CD4-positive, alpha-beta T cell treated with Interleukin-1 beta for 1 hour (primary cell): Measurements from ENCODE around the gene NEU2.
"Not testable (repeated sequence)": the region's sequence is repeated elsewhere in the genome, so short reads cannot be mapped to it uniquely, and the experiment has no call there.

Experiments
- DNase-seq, 2 donors: peaks; one replicate each; pipeline ENCODE4 v3.0.0-alpha.2; 2020 to 2022

Gene NEU2

DNA sequence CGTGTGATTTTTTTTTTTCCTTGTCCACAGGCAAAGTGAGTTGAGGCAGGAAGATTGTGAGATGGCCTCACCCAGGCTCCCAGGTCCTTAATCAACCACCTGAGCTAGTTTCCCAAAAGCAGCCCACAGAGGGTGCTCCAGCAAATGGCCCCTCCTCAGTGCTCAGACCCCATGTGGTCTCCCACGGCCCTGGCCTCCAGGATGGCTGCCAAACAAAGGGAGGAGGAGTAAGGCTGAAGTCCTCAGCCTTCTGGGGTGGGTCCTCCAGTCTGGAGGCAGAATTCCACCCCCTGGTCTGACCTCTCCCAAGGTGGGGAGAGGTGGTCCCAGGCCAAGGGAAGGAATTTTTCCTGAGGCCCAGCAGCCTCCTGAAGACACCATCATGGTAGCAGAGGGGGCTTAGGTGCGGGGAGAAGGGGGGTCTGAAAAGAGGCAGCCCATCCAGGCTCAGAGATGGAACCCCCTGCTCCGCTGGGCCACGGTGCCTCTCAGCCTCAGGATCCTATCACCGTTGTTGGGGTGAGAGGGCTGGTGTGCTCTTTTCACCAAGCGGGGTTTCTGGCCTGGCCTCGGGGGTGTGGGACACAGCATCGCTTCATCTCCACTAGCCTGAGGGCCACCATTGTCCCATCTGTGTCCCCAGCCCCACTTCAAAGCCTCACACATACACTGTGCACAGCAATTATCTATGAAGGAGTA lies 21.8 kb upstream of the NEU2 start:
- DNase-seq: no peak

DNA sequence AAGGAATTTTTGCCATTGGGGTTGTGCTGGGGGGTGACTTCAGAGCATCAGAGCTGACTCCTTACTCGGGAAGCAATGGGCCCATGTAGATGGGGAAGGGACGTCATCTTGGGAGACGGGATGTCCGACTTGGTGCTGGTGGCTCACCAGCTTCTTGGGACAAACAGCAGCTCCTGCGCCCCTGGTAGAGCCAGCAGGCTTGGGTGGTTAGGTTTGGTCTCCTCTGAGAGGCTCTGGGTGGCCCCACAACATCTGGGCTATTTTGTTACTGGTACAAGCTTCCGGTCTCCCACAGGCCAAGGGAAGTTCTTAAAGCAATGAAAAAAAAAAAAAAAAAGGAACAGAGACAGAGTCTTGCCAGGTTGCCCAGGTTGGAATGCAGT lies 21.2 kb upstream of the NEU2 start:
- no peak for DNase-seq

- DNase-seq: no peak
Measured at GRCh38 chr2:233011702-233012131, 20.8 kb upstream of the NEU2 start.

- DNase-seq: no peak
Measured at GRCh38 chr2:233012301-233012971, 20.0 kb upstream of the NEU2 start.

DNA sequence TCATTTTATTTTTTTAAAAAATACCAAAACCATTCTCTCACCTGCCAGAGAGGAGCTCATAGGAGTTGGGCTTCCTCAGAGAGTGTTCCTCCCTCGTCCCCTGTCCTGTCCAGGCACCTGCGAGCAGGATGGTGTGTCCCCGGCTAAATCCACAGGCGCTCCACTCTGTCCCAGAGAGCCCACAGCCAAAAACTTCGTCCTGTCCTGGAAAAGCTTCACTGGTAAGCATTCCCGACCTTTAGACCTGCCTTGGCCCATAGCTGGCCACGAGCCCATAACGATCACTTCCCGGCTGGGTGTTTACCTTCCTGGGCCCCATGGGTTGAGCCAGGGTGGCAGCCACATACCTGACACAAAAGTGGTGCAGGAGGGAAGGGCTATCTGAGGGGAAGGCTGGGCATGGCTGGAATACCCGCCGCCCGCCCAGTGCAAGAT lies 19.4 kb upstream of the NEU2 start, which contains the start of gene NGEF:
TSS of gene NGEF (minus strand) at position 230 of the 435 bp plus-strand sequence. CDS start 38,366 bp downstream, outside the sequence.
- no peak for DNase-seq

DNA sequence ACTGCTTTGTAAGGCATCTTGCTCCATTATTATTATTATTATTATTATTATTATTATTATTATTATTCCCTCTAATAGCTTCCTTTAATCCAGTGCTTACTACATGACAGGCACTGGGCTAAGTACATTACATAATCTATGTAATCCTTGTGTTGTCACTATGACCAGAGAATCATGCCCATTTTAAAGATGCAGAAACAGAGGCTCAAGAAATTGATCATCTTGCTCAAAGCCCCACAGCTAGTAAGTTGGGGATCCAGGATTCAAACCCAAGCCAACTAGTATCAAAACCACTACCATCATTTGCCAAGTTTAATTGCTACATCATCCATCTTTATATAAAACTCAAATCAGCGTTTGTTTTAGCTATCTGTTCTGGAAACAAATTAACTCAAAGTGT lies 18.8 kb upstream of the NEU2 start:
- no peak for DNase-seq

GRCh38 chr2:233015019-233015645 lies 17.3 kb upstream of the NEU2 start:
- no peak for DNase-seq

GRCh38 chr2:233017947-233018346 lies 14.5 kb upstream of the NEU2 start:
- no peak for DNase-seq

DNA sequence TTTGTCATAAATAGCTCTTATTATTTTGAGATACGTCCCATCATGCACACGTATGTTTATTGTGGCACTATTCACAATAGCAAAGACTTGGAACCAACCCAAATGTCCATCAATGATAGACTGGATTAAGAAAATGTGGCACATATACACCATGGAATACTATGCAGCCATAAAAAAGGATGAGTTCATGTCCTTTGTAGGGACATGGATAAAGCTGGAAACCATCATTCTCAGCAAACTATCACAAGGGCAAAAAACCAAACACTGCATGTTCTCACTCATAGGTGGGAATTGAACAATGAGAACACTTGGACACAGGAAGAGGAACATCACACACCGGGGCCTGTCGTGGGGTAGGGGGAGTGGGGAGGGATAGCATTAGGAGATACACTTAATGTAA lies 12.9 kb upstream of the NEU2 start:
- DNase-seq: not testable (repeated sequence)

DNA sequence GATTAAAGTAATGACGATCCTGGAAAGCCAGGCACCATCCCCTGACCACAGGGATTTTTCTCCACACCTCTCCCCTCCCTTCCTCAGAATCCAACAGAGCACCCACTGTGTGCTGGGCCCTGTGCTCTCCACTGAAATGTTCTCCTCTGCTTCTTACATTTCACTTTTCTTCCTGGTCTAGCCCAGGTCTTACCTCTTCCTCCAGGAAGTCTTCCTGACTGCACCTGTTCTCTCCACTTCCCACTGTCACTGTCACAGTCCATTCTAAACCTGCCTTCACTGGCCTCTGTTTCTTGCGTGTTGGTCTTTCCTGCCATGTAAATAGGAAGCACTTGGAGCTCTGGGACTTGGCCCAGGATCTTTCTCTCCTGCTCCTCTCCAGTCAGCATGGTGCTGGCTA lies 12.0 kb upstream of the NEU2 start:
- DNase-seq: no peak

GRCh38 chr2:233021771-233022170 lies 10.7 kb upstream of the NEU2 start:
- DNase-seq: no peak

DNA sequence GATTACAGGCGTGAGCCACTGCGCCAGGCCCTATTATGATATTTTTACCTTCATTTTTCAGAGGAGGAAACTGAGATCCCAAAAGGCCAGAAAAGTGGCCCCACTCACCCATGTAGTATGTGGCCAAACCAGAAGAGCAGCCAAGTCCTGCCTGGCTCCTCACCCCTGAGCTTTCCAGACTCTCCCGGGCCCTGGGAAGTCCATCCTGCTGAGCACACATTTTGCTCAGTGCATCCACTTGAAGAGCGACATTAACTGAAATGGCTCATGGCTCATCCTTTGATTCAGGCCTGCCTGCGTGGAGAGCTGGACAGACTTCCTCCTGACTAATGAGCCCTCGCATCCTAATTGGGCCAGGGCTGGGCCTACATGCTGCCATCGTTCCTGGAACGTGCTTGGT lies 9.9 kb upstream of the NEU2 start:
- no peak for DNase-seq

GRCh38 chr2:233023007-233023760 lies 9.3 kb upstream of the NEU2 start:
- no peak for DNase-seq

- no peak for DNase-seq
Measured at GRCh38 chr2:233023761-233024410, 8.6 kb upstream of the NEU2 start.

DNA sequence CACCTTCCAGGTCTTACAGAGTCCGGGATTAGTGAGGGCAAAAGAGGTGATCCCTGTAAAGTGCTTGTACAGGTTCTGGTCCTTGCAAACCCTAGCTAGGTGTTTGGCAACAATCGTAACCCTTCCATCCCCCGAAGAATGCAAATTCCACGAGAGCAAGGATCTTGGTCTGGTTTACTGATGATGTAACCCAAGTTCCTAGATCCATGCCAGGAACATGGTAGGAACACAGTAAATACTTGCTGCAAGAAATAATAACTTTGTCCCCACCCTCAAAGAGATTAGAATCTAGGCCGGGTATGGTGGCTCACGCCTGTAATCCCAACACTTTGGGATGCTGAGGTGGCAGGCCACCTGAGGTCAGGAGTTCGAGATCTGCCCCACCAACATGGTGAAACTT lies 6.8 kb upstream of the NEU2 start:
- DNase-seq: no peak

GRCh38 chr2:233026198-233026813 lies 6.2 kb upstream of the NEU2 start:
- no peak for DNase-seq

DNA sequence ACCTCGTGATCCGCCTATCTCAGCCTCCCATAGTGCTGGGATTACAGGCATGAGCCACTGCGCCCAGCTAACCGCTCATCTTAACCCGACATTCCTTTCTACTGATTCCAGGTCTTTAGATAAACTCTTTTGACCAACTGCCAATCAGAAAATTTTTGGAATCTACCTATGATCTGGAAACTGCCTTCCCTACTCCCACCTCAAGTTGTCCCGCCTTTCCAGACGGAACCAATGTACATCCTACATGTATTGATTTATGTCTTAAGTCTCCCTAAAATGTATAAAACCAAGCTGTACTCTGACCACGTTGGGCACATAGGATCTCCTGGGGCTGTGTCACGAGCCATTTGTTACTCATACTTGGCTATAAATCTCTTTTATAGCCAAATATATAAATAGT lies 3.2 kb upstream of the NEU2 start:
- DNase-seq: no peak

GRCh38 chr2:233031556-233032500 lies 644 bp upstream of the NEU2 start:
- no peak for DNase-seq

- no peak for DNase-seq
Measured at GRCh38 chr2:233033672-233034071, 1.2 kb downstream of the NEU2 start.

GRCh38 chr2:233034091-233034882 lies 1.8 kb downstream of the NEU2 start:
- no peak for DNase-seq
